GM12878 (cell line): ENCODE results near the gene CCR5AS.

Source experiments
- ATAC-seq: fragments of 200-7000 bp; cut with Tn5 transposase; 3 replicates; pipeline ENCODE4 v1.9.1; 2020; ENCODE audit warnings: mild to moderate bottlenecking, moderate library complexity
- BruUV-seq: library from RNA; stranded (reverse); fragments of 400-500 nt; replicated peaks from 2 replicates; lab custom pipeline; 2021; lab: Mats Ljungman, UMichigan
- CTCF ChIA-PET: fragments of 300-600 bp; sonication (Branson Sonifier 250); formaldehyde crosslinking; extraction: SDS; loops from one replicate; lab custom pipeline; 2021; ENCODE audit warnings: inconsistent platforms; lab: Yijun Ruan, JAX
- POLR2A ChIA-PET: fragments of 350-600 bp; formaldehyde crosslinking; extraction: SDS; loops from one replicate; lab custom pipeline; 2021; ENCODE audit warnings: inconsistent platforms; lab: Charles Lee
- RAD21 ChIA-PET: fragments of 300-600 bp; sonication (Branson Sonifier 250); formaldehyde crosslinking; loops from one replicate; lab custom pipeline; 2023; ENCODE audit warnings: antibody characterized with exemption; ENCODE audit not compliant: unreplicated experiment; lab: Charles Lee
- SMC1A ChIA-PET: fragments of 300-600 bp; sonication (Branson Sonifier 250); formaldehyde crosslinking; loops from one replicate; lab custom pipeline; 2023; ENCODE audit not compliant: unreplicated experiment, uncharacterized antibody; lab: Charles Lee
- DNase-seq: peaks from one replicate; pipeline ENCODE4 v3.0.0-alpha.2; 2011; ENCODE audit warnings: low read depth, low spot score
- FAIRE-seq: peaks from 3 replicates; lab custom pipeline; 2011; peaks lifted over from hg19 to GRCh38; lab: Jason Lieb, UNC
- H2AFZ ChIP-seq: 2 replicates; pipeline ENCODE4 v1.6.0; 2011; ENCODE audit warnings: low read depth, low read length, control low read depth; ENCODE audit not compliant: control insufficient read depth
- H3K27ac ChIP-seq: 2 replicates; pipeline ENCODE4 v1.5.1; 2011; ENCODE audit warnings: control low read depth; ENCODE audit not compliant: control insufficient read depth, insufficient read depth
- H3K27me3 ChIP-seq, 2 experiments: replicated peaks in 1 of 2; 2 replicates each; pipeline versions ENCODE4 v1.6.0 to v1.6.1; 2011; ENCODE audit warnings: low read length in 1 of 2; ENCODE audit not compliant: control insufficient read depth in 2 of 2, insufficient read depth in 2 of 2
- H3K36me3 ChIP-seq, 2 experiments: 2 replicates each; pipeline ENCODE4 v1.5.1; 2011; ENCODE audit warnings: low read length in 1 of 2; ENCODE audit not compliant: control insufficient read depth in 2 of 2, insufficient read depth in 2 of 2
- H3K4me1 ChIP-seq: 2 replicates; pipeline ENCODE4 v1.6.1; 2011; ENCODE audit warnings: mild to moderate bottlenecking, low read length, moderate library complexity, mixed read lengths; ENCODE audit not compliant: control insufficient read depth, insufficient read depth
- H3K4me2 ChIP-seq: 2 replicates; pipeline ENCODE4 v1.6.0; 2011; ENCODE audit warnings: control low read depth; ENCODE audit not compliant: control insufficient read depth, insufficient read depth
- H3K4me3 ChIP-seq: fragments of 200-600 bp; sonication (generic); 2 replicates; pipeline ENCODE4 v1.5.1; 2016
- H3K79me2 ChIP-seq: 2 replicates; pipeline ENCODE4 v1.6.0; 2011; ENCODE audit warnings: low read length; ENCODE audit not compliant: control insufficient read depth, insufficient read depth
- H3K9ac ChIP-seq: 2 replicates; pipeline ENCODE4 v1.8.0; 2011; ENCODE audit warnings: low read length, control low read depth, mixed read lengths; ENCODE audit not compliant: control insufficient read depth, insufficient read depth
- H3K9me3 ChIP-seq: replicated peaks from 3 replicates; pipeline ENCODE4 v1.5.1; 2011; ENCODE audit warnings: mild to moderate bottlenecking, low read length; ENCODE audit not compliant: control insufficient read depth, insufficient read depth
- H4K20me1 ChIP-seq: 2 replicates; pipeline ENCODE4 v1.6.0; 2011; ENCODE audit not compliant: control insufficient read depth, insufficient read depth
- CREB1 ChIP-seq: IDR thresholded peaks from 2 replicates; pipeline ENCODE4 v1.6.1; 2012; ENCODE audit warnings: low read depth, mild to moderate bottlenecking, inconsistent platforms
- LARP7 ChIP-seq: fragments of 450-650 bp; IDR thresholded peaks from 2 replicates; pipeline ENCODE4 v1.6.1; 2017; ENCODE audit warnings: mild to moderate bottlenecking
- POLR2A ChIP-seq: IDR thresholded peaks from 2 replicates; pipeline ENCODE4 v1.6.1; 2011; ENCODE audit warnings: low read depth, mild to moderate bottlenecking, low read length
- SRF ChIP-seq, 2 experiments: IDR thresholded peaks; 2 replicates each; pipeline ENCODE4 v1.6.1; 2011; ENCODE audit warnings: low read depth in 2 of 2, low read length in 2 of 2, mild to moderate bottlenecking in 1 of 2, moderate library complexity in 1 of 2
- YBX1 ChIP-seq: fragments of 450-650 bp; IDR thresholded peaks from 2 replicates; pipeline ENCODE4 v1.6.1; 2016; ENCODE audit warnings: antibody characterized with exemption
- WGBS: methylation state at CpG from one replicate; pipeline ENCODE4 v1.1.6; 2016; ENCODE audit warnings: low lambda C conversion rate; ENCODE audit not compliant: insufficient replicate concordance, insufficient coverage; ENCODE audit errors: missing lambda C conversion rate; 5-methylcytosine and 5-hydroxymethylcytosine counted together
- in situ Hi-C: fragments of 300-500 bp; cut with MboI; formaldehyde crosslinking; loops from 9 replicates; pipeline ENCODE4 v1.14.3; 2018; ENCODE audit warnings: mixed read lengths
- intact Hi-C: fragments of 100-400 bp; cut with micrococcal nuclease; formaldehyde crosslinking; loops from one replicate; pipeline ENCODE4 v1.14.2; 2022; ENCODE audit not compliant: unreplicated experiment
- TF ChIP-seq, protein P1 (sequence below): IDR thresholded peaks from 2 replicates; pipeline ENCODE4 v1.6.1; 2012; ENCODE audit warnings: mild to moderate bottlenecking, low read depth, low read length
- TF ChIP-seq, protein P2 (sequence below): IDR thresholded peaks from 2 replicates; pipeline ENCODE4 v1.6.1; 2012; ENCODE audit warnings: low read depth, low read length, improper control_type of control experiment
- TF ChIP-seq, protein P3 (sequence below): fragments of 450-650 bp; IDR thresholded peaks from 2 replicates; pipeline ENCODE4 v1.6.1; 2017; ENCODE audit warnings: antibody characterized with exemption, mild to moderate bottlenecking, moderate library complexity

CCR5AS gene

DNA sequence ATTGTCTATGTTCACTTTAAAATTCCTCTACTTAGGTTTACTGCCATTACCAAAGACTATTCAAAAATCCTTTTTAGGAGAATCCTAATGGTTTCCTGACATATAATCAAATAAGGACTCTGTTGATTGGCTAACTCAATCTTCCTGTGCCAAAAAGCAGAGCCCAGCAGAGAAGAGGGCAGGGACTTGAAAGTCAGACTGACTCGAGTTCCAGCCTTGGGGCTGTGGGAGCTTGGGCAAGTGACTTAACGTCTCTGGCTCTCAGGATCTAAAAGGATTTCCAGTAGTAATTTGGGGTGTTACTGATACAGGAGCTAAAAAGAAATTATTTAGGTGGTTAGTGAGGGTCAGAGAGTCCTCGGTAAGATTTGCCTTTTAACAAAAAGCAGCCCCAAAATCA is 25.2 kb downstream of the CCR5AS start (continued):
- TF ChIP-seq, protein P1, sequence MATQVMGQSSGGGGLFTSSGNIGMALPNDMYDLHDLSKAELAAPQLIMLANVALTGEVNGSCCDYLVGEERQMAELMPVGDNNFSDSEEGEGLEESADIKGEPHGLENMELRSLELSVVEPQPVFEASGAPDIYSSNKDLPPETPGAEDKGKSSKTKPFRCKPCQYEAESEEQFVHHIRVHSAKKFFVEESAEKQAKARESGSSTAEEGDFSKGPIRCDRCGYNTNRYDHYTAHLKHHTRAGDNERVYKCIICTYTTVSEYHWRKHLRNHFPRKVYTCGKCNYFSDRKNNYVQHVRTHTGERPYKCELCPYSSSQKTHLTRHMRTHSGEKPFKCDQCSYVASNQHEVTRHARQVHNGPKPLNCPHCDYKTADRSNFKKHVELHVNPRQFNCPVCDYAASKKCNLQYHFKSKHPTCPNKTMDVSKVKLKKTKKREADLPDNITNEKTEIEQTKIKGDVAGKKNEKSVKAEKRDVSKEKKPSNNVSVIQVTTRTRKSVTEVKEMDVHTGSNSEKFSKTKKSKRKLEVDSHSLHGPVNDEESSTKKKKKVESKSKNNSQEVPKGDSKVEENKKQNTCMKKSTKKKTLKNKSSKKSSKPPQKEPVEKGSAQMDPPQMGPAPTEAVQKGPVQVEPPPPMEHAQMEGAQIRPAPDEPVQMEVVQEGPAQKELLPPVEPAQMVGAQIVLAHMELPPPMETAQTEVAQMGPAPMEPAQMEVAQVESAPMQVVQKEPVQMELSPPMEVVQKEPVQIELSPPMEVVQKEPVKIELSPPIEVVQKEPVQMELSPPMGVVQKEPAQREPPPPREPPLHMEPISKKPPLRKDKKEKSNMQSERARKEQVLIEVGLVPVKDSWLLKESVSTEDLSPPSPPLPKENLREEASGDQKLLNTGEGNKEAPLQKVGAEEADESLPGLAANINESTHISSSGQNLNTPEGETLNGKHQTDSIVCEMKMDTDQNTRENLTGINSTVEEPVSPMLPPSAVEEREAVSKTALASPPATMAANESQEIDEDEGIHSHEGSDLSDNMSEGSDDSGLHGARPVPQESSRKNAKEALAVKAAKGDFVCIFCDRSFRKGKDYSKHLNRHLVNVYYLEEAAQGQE: no peak
- TF ChIP-seq SRF (IDR thresholded peaks at IDR 0.05; ENCODE audit: low read depth in 2 of 2, low read length in 2 of 2) (no peak), POLR2A (no peak)
- TF ChIP-seq, all 136 proteins: peak for 0

DNA sequence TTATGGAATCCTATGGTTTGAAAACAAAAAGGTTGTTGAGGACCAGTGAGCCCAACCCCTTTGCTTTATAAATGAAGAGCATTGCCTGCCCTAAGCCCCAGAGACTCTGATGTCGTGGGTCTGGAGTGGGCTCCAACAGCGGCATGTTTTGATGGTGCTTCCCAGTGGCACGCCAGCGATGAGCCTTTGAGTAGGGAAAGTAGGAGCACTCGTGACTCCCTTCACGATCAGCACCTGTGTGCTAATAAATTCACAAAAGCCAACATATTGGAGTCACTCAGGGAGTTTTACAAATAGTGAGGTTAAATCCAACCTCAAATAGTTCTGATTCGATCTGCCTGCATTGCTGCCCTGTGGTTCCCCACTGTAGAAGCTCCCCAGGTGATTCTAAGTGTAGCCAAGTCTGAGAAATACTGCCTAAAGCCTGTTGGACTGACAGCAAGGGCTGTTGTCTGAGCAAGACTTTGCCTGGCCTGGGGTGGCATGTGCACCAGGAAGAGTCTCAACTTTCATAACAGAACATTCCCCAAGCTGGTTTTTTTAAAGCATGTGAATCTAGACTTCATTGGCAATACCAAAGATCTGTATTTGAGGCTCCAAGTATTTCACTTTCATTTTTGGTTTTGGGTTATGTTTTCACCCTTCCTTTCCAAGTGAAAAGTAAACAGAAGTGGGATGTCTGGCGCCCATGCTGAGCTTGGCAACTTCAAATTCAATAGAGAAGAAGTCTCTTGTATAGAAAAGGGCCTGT is 26.2 kb downstream of the CCR5AS start:
- no peak for FAIRE-seq
- no peak for ATAC-seq
- POLR2A ChIA-PET: no interaction called here
- Histone ChIP-seq H3K79me2 (no peaks in the 10 kb centered on the region), H3K27me3 (no peaks in the 10 kb centered on the region), H3K27ac (no peak overlapping the region), H3K9ac (no peak overlapping the region), H3K36me3 (no peaks in the 10 kb centered on the region), H2AFZ (no peak overlapping the region; the same call in 1 of the 2 replicates), H3K9me3 (no peaks in the 10 kb centered on the region), H3K4me2 (no peak overlapping the region; the same call in 1 of the 2 replicates), H3K4me3 (no peak overlapping the region), H3K4me1 (peaks cover 20% of the 10 kb centered on the region), H4K20me1 (no peaks in the 10 kb centered on the region)
- TF ChIP-seq LARP7: no peak
- no peak for TF ChIP-seq CREB1
- TF ChIP-seq YBX1: no peak
- TF ChIP-seq, protein P2, sequence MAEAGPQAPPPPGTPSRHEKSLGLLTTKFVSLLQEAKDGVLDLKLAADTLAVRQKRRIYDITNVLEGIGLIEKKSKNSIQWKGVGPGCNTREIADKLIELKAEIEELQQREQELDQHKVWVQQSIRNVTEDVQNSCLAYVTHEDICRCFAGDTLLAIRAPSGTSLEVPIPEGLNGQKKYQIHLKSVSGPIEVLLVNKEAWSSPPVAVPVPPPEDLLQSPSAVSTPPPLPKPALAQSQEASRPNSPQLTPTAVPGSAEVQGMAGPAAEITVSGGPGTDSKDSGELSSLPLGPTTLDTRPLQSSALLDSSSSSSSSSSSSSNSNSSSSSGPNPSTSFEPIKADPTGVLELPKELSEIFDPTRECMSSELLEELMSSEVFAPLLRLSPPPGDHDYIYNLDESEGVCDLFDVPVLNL: no peak
- TF ChIP-seq, protein P3, sequence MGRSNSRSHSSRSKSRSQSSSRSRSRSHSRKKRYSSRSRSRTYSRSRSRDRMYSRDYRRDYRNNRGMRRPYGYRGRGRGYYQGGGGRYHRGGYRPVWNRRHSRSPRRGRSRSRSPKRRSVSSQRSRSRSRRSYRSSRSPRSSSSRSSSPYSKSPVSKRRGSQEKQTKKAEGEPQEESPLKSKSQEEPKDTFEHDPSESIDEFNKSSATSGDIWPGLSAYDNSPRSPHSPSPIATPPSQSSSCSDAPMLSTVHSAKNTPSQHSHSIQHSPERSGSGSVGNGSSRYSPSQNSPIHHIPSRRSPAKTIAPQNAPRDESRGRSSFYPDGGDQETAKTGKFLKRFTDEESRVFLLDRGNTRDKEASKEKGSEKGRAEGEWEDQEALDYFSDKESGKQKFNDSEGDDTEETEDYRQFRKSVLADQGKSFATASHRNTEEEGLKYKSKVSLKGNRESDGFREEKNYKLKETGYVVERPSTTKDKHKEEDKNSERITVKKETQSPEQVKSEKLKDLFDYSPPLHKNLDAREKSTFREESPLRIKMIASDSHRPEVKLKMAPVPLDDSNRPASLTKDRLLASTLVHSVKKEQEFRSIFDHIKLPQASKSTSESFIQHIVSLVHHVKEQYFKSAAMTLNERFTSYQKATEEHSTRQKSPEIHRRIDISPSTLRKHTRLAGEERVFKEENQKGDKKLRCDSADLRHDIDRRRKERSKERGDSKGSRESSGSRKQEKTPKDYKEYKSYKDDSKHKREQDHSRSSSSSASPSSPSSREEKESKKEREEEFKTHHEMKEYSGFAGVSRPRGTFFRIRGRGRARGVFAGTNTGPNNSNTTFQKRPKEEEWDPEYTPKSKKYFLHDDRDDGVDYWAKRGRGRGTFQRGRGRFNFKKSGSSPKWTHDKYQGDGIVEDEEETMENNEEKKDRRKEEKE: no peak
- BruUV-seq: no TSS peak
- SMC1A ChIA-PET: interaction anchor here (0.9 to 15.8 kb wide), 4 partner anchors 11 to 295 kb away, joined by 3 to 581 read pairs (median 32); partner anchors contain the start of gene CCR5
- CTCF ChIA-PET: interaction anchor here (1.1 to 21.1 kb wide), 6 partner anchors 9 to 311 kb away, joined by 3 to 714 read pairs (median 4); no protein-coding TSS in a partner anchor
- WGBS: 61% methylated on average over 8 of the region's 8 CpGs
- DNase-seq: no peak
- intact Hi-C loops: no loop called here
- RAD21 ChIA-PET: interaction anchor here (0.8 to 4.3 kb wide), 4 partner anchors 10 to 292 kb away, joined by 4 to 56 read pairs (median 4); partner anchors contain the start of gene CCR5
- in situ Hi-C loops: no loop called here
